GM18517 (cell line): ENCODE measurements around the gene EIF6.

Experiments
- ATAC-seq: cut with Tn5 transposase; IDR thresholded peaks from one replicate; pipeline ENCODE4 v1.9.1; 2021; ENCODE audit warnings: mild to moderate bottlenecking, moderate library complexity; ENCODE audit not compliant: unreplicated experiment

Gene EIF6

DNA sequence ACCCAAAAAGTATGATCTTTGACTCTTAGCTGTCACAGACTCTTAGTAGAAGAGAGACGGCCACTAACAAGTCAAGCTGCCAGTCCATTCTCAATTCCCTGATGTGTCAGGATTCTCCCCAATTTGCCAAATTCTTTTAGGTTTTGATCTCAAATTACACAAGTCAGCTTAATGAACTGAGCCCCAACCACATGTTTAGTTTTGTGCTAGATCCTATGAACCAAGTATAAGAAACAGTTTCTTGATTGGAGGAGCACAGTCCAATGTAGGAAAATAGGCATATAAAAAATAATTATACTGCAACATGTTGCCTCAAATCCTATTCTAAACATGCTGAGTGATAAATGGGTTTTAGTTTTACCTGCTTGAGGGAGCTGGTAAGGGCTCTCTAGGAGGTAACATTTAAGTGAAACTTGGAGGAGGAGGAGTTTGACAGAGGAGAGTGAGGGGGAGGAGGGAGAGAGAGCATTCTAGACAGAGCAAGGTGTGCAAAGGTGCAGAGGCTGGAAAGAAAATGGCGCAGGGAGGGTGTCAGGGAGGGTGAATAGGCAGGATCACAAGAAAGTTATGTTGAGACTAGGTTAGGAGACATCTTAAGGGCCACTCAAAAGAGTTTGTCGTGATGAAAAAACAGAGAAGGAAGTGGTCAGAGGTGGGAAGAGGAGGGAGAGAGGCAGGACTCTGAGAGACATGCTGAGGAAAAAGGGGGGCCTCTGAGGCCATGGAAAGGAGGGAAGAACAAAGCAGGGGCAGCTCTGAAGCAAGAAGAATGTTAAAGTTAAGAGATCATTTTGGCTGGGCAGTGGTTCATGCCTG is 30.5 kb upstream of the EIF6 start:
- ATAC-seq, result no peak

DNA sequence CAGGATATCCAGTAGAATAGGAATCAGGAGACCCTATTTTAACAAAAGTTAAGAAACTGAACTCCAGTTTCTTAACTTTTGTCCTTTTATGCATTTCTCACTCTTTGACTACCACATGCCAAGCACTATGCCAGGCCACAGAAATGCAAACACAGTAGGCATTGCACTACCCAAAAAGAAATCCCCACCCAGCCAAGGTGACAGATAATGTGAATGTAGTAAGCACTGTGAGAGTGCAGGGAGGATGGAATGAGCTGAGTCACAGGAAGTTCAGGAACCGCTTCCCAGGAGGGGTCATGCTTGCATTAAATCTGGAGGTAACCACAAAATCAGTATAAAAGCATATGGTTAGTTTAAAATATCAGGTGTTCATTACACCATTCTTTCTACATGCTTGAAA is 27.7 kb upstream of the EIF6 start:
- no peak for ATAC-seq

DNA sequence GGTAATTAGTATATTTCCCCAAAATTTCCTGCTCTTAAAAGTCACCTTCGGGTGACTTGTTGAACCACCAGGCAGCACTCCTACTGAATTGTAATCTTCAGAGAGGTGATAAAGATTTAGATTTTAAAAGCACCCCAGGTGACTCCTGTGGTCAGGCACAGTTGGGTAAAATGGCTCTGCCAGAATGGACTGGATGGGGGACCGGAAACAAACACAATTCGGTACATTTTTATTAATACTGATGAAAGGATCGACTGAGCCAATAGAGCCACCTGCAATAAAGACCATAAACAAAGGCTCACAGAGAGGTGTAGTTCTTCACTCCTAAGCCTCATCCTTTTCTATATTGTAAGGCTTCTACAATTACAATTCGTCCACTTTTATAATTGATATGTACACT is 27.2 kb upstream of the EIF6 start:
- ATAC-seq, result no peak

DNA sequence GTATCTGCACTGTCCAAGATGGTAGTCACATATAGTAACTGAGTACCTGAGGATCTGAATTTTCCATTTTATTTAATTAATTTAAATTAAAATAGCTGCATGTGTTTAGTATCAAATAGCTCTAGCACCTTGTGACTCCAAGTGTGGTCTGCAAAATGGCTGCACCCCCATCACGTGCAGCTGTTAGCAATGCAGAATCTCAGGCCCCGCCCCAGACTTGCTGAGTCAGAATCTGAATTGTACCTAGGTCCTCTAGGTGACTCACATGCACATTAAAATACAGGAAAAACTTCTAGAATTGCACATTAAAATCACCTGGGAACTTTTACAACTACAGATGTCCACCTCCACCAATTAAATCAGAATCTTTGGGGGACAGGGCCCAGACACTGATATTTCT is 26.8 kb upstream of the EIF6 start:
- no peak for ATAC-seq

DNA sequence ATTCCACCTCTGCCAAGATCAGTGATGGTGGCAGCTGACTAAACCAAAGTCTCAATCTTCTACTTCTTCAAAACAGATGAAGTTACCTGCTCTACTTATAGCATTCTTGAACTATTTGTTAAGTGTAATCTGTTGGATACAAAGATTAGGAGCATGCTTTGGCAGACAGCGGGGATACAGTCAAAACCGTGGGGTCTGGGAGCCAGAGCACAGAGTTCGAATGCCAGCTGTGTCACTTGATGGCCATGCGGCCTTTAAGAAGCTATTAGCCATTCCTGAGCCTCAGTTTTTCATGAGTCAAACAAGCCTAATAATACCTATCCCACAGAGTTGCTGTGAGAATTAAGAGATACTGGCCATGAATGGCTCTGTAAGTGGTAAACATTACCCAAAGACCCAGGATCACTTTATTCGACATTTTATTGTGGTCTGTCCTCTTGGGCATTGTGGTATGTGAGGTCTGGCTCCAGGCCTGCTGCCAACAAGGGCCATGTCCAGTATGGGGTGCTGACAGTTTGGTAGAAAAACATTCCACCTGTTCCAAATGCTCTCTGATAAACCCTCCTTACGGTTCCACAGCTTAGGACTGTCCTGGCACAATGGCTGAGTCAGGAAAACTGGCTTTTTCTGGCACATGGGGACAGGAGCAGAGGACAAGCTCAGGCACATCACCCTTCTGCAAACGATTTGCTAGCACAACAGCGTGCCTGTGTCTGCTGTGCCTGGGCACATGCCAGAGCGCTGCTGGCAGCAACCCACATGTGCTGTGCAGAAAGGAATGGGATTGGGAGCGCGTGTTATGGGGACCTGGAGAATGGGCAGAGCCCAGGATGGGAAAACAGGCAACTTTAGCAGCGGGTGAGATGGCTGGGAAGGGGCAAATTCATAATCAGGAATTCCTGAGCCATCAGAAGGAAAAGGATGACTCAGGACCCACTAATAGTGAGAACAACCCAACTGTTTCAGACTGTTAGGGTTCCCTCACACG is 23.4 kb upstream of the EIF6 start:
- no peak for ATAC-seq

DNA sequence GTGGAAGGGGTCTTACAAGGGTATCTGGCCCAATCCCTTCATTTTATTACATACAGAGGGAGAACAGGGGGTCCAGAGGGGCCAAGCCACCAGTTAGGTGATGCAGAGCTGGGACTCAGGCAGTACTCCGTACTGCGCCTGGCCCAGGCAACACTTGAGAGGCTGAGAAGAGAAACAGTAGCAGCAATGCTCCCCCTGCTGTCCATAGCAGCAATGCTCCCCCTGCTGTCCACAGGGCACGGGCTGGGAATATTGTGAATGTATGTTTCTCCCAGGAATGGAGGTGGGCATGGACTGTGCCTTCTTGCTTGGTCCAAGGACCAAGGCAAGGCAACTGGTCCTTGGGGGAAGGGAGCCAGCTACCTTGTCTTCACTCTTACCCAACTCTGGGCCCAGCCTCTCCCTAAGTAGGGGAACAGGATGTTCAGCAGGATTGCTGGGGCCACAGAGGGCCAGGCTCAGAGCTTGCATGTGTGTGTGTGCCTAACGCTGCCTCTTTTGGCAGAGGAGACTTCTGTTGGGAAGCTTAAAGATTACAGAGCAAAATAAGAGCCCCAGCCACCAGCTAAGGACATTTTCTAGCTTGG is 22.5 kb upstream of the EIF6 start:
- no peak for ATAC-seq

DNA sequence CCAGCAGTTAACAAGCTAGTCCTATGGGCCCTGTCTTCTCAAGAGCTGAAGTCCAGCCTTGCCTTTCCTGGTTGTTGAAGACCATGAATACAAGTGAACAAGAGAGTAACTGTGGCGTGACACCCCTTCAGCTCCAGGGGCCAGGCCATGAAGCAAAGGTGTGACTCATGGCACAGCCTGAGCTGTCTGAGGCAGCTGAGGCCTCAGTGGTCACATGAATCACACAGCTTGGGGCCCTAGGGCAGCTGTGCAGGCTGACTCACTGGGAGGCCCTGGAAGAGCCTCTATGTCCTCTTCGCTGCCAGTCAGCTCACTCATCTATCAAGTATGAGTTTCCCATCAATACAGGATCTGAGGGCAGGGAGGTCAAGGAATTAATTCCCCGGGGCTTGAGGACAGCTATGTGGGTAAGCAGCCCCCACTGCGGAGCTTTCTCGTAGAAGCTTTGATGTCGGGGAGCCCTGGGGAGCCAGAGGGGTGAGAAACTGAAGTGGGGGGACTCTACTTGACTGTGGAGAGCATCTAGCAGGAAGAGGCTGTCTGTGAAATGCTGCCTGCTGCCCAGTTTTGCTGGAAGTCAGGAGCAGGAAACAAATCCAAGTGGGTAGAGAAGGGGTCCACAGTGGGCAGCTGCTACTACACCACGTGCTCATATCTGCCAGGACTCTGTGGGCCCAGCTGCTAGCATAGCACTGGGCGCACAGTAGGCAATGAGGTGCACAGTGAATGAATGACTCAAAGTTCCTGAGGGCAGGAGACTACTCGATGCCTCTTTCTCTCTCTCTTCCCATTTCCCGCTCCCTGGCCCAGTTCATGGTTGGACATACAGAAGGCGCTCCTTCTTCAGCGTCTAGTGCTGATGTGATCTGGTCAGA is 21.3 kb upstream of the EIF6 start:
- no peak for ATAC-seq

DNA sequence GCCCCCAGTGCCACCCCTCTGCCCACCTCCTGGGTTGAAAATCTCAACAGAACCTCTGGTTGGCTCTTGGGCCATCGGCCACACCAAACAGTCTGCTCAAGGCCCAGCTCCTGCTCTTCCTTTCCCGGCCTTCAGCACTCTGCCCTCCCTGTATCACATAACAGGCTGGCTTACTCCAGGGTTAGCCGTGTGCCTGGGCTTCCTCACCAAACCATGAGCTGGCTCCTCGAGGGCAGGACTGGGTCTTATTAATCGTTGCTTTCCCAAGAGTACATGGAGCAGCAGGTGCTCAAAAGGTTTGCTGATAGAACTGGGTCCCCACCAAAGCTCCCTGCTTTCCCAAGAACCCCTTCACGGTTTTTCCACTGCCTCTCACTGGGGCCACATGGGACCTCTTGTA is 20.4 kb upstream of the EIF6 start:
- ATAC-seq, result no peak

DNA sequence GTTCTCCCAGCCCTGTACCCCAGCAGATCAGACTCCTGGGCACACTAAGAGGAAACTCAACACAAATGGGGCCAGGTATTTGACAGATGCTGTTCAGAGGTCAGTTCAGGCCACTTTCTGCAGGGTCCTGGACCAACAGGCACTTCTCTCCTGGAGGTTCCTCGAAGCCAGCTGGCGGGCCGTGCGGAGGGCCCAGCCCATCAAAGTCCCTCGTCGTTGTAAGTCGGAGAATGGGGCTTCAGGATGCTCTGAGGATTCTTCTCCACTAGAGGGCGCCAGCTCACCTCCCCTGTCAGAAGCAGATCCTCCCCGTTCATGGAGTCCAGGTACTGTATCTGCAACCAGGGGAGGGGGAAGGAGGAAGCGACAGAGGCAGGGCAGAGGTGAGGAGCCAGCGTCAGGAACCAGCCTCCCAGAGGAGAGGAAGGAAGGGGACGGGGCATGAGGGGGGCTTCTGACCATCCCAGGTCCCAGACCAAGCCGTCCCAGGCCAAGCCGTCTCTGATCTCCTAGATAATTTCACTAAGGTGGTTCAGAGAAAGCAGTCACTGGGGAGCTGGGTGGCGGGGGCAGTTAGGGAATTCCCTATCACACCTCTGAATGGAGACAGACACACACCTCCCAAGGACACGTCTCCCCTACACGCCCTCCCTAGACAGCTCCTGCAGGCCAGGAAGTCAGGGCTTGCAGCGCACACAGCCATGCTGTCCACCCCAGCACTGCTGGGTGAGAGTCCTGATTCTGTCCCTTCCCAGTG is 19.3 kb upstream of the EIF6 start:
- peak; percentile 49 for ATAC-seq

DNA sequence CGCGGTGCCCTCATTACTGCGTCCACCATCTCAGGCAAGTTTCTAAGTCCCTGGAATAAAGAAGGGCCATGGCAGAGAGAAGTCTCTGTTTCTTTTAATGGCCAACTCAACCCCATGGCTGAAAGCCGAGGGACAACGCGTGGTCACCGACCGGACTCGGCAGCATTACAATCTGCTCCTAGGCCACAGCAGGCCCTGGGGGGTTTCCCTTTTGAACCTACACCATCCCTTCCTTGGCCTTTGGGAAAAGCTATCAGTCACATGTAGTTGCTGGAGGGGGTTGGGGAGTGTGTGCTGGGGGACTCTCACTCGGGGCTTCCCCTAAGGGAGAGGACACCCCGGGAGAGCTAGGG is 18.8 kb upstream of the EIF6 start:
- ATAC-seq, result no peak

DNA sequence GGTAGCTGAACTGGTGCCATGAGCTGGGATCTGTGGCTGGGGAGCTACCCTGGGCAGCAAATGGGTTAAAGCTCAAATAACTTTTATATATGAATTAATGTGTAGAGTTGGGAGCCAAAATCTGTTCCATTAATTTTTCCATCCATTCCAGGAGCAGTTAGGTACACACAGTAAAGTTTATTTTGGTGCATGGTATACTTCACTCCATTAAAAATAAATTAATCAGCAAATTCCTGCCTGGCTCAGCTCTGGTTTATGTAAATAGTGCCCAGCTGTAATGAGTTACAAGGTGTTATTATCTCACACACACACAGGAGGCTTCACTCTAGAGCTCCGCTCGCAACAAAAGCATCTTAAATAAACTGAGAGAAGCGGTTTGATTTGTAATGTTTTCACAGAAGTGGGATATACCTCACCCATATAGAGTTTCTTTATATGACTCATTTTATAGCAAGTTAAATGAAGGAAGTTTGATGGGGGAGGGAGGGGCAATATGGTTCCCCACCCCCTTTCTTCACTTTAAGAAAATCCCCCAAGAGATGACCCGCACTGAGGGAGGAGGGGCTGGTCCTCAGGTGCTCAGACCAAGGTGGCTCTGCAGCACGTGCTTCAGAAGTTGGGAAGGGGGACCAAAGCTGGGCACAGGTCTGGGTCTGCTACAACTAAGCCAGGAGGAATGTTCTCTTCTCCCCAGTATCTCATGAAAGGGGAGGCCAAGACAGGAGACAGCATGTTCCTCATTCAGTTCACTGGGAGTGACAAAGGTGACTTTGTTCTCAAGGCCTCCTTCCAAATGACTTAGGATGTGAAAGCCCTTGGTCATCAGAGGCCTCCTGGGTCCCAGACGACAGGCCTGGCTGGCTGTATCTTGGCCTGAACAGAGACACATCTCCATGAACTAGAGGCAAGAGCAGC is 18.1 kb upstream of the EIF6 start:
- no peak for ATAC-seq

DNA sequence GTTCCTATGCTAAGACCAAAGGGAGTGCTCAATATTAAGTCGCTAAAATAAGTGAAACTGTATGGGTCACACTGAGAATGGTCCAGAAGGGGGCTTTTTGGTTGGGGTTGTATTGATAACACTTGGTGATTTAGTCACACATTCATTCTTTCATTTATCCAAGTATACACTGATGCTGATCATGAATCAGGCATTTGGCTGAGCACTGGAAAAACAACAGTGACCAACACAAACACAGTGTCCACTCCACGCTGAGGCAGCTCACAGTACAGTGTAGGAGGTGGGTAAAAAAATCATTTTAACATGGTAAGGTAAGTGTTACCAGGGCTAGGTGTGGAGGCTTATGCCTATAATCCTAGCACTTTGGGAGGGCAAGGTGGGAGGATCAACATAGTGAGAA is 16.9 kb upstream of the EIF6 start:
- no peak for ATAC-seq

DNA sequence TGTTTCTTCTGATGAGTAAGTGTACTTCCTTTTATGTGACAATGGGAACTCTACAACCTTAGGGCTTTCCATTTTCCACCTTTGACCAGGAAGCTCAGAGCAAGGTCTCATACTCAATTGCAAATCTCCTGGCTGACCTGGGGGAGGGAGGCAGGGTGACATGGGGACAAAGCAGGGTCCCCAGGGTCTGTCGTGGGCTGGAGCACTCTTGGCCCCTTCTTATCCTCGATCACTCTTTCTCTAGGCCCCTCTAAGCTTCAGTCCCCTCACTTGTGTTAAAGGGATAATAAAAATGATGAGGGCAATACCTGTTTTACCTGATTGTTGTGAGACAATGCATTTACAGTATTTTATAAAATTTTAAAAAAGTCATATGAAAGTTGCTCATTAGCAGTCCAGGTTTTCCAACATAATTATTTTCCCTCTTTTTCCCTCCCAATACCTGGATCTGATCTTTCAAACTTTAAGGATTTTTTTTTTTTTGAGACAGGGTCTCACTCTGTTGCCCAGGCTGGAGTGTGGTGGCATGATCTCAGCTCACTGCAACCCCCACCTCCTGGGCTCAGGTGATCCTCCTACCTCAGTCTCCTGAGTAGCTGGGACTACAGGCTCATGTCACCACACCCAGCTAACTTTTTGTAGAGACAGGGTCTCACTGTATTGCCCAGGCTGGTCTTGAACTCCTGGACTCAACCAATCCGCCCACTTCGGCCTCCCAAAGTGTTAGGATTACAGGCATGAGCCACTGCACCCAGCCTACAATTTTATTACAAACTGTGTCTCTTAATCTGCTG is 16.1 kb upstream of the EIF6 start:
- no peak for ATAC-seq

DNA sequence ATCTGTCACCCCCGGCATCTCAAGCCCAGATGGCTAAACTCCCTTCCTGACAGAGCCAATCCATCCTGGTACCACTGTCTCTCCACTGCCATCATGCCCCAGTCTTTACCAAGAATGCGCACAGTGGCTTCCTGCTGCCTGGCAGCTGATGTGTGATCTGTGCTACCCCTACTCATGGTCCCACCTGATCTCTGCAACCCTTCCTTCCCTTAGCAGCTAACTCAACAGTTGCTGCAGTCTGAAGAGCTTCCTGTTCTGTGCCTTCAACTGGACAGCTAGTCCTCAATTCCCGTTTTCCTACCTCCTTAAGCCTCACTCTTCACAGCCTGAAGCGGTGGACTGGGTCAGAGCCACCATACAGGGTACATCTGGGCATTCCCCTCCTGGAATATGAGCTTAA is 15.2 kb upstream of the EIF6 start:
- no peak for ATAC-seq

DNA sequence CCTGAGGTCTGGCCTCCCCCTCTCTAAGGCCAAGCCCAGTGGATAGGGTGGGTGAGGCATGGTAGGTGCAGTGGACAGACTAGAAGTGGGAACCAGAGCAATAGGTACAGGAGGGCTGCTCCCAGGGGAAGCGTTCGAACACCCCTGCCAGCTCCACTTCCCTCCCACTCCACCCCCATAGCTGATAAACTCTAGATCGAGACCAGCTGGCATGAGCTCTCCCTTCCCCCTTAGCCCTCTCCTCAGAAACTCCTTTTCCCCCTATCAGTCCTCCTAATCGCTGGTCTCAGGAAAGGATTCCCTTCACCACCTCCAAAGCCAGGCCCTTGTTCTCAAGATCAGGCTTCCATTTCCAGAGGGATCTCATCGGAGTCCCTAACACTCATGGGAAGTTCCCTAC is 13.7 kb upstream of the EIF6 start:
- no peak for ATAC-seq

DNA sequence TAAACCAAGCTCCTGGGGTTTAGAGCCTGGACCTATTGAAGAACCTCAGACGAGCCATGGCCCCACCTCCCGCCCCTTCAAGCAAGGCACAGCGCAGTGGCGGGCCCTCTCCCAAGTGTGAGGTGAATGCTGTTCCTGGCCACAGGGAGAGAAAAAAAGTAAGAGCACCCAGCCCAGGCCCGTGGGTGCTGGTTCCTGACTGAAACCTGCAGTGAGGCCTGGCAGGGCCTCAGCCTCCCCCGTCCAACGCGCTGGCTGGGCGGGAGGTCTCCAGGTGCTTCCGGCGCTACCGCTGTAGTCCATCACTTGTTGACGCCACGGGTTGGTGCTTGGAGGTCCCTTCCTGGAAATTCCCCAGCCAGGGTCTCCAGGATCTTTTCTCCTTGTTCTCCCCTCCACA is 13.2 kb upstream of the EIF6 start:
- ATAC-seq, result no peak

DNA sequence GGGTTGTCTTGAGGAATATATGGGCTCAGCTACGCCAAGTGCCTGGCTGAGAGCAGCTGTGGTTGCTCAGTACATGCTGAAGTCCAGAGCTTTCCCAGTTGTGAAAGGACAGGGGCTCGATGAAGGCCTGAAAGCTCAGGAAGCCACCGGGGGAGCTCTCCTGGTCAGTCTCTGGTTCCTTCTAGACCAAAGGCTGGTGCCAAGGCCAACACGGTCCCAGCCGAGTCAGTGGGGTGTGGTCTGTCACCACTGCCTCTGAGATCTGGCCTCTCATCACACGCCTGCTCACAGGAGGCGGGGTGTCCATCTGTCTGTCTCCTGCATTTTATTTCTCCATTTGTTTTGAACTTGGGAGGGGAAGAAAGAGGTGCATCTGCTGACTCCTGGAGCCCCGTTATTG is 12.6 kb upstream of the EIF6 start:
- ATAC-seq, result no peak

DNA sequence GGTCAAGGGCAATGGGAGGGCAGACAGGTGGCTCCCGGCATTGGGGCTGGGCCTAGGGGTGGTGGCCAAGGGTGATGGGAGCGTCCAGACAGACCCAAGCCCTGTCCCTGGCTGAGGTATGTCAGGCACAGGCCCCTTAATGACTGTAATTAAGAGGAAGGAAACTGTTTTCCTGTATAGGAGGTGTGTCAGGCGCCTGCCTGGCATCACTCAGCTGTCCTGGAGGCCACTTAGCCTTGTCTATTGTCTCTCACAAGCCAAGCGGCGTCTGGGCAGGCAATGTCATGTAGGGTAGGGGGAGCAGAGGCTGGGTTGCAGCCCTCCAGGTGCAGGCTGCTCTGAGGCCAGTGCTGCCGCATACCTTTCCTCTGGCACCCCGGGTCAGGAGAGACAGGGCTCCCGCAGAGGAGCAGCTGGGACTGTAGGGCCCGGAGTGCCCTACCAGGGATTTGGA is 11.6 kb upstream of the EIF6 start:
- no peak for ATAC-seq
